ENCODE results near the gene FOXP1.

GRCh38 chr3:71366988-71367604 is 216.4 kb downstream of the FOXP1 start:
- TF ChIP-seq, protein P1, sequence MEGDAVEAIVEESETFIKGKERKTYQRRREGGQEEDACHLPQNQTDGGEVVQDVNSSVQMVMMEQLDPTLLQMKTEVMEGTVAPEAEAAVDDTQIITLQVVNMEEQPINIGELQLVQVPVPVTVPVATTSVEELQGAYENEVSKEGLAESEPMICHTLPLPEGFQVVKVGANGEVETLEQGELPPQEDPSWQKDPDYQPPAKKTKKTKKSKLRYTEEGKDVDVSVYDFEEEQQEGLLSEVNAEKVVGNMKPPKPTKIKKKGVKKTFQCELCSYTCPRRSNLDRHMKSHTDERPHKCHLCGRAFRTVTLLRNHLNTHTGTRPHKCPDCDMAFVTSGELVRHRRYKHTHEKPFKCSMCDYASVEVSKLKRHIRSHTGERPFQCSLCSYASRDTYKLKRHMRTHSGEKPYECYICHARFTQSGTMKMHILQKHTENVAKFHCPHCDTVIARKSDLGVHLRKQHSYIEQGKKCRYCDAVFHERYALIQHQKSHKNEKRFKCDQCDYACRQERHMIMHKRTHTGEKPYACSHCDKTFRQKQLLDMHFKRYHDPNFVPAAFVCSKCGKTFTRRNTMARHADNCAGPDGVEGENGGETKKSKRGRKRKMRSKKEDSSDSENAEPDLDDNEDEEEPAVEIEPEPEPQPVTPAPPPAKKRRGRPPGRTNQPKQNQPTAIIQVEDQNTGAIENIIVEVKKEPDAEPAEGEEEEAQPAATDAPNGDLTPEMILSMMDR (IDR thresholded peaks at IDR 0.05; ENCODE audit: poor library complexity), result no peak
- TF ChIP-seq EZH2 (IDR thresholded peaks at IDR 0.05; ENCODE audit: borderline replicate concordance), result no peak
- no peak for TF ChIP-seq EZH2phosphoT487 (IDR thresholded peaks at IDR 0.05; ENCODE audit: low read depth, severe bottlenecking, unreplicated experiment)
